IMR-90 (cell line): ENCODE data around the gene DIAPH1. TPM values are rescaled to one million over a fixed set of nuclear protein-coding genes. Genes with fewer than 3 reads are reported as not detected.

Experiments used
- ATAC-seq: fragments of 200-7000 bp; cut with Tn5 transposase; 2 replicates; pipeline ENCODE4 v1.9.1; 2020; ENCODE audit warnings: low read depth, mild to moderate bottlenecking, moderate library complexity
- BruUV-seq: library from RNA; stranded (reverse); fragments of 400-500 nt; replicated peaks from 2 replicates; lab custom pipeline; 2021; lab: Mats Ljungman, UMichigan
- CTCF ChIA-PET: fragments of 300-600 bp; formaldehyde crosslinking; extraction: SDS; loops from one replicate; lab custom pipeline; 2021; ENCODE audit warnings: antibody characterized with exemption; lab: Yijun Ruan, JAX
- POLR2A ChIA-PET: fragments of 300-600 bp; sonication (Branson Sonifier 250); formaldehyde crosslinking; loops from one replicate; lab custom pipeline; 2022; ENCODE audit warnings: antibody characterized with exemption; ENCODE audit not compliant: unreplicated experiment; lab: Charles Lee
- DNase-seq: peaks from one replicate; pipeline ENCODE4 v3.0.0; 2013
- H2AFZ ChIP-seq: replicated peaks from 2 replicates; pipeline ENCODE3; 2013; ENCODE audit warnings: low read length, mild to moderate bottlenecking; ENCODE audit not compliant: poor library complexity
- H2AK5ac ChIP-seq: 2 replicates; pipeline ENCODE4 v1.6.1; 2013; ENCODE audit warnings: low read depth, low read length, inconsistent platforms
- H2AK9ac ChIP-seq: replicated peaks from 2 replicates; pipeline ENCODE3; 2013; ENCODE audit warnings: mild to moderate bottlenecking, low read depth, low read length, moderate library complexity; ENCODE audit not compliant: poor library complexity
- H2BK120ac ChIP-seq: 2 replicates; pipeline ENCODE4 v1.6.1; 2013; ENCODE audit warnings: low read depth, low read length, inconsistent platforms
- H2BK15ac ChIP-seq: 3 replicates; pipeline ENCODE4 v1.6.1; 2013; ENCODE audit warnings: low read depth, low read length, inconsistent platforms
- H2BK20ac ChIP-seq: 2 replicates; pipeline ENCODE4 v1.6.1; 2013; ENCODE audit warnings: low read depth, mild to moderate bottlenecking, inconsistent platforms, low read length, moderate library complexity
- H2BK5ac ChIP-seq: 2 replicates; pipeline ENCODE4 v1.6.1; 2013; ENCODE audit warnings: mild to moderate bottlenecking, low read depth, low read length, inconsistent platforms; ENCODE audit not compliant: poor library complexity, severe bottlenecking
- H3K14ac ChIP-seq: replicated peaks from 2 replicates; pipeline ENCODE4 v1.6.1; 2013; ENCODE audit warnings: low read depth, low read length, inconsistent platforms
- H3K18ac ChIP-seq: 2 replicates; pipeline ENCODE4 v1.6.1; 2013; ENCODE audit warnings: low read depth, low read length, control low read depth
- H3K23ac ChIP-seq: 2 replicates; pipeline ENCODE4 v1.6.1; 2013; ENCODE audit warnings: low read depth, low read length, inconsistent platforms
- H3K27ac ChIP-seq: 2 replicates; pipeline ENCODE4 v1.5.1; 2013; ENCODE audit warnings: mild to moderate bottlenecking, control low read depth, low read length; ENCODE audit not compliant: insufficient read depth
- H3K27me3 ChIP-seq: 2 replicates; pipeline ENCODE4 v1.6.1; 2013; ENCODE audit warnings: low read length; ENCODE audit not compliant: control insufficient read depth, insufficient read depth
- H3K36me3 ChIP-seq: 2 replicates; pipeline ENCODE4 v1.6.1; 2013; ENCODE audit warnings: low read length, mixed read lengths; ENCODE audit not compliant: control insufficient read depth, insufficient read depth
- H3K4ac ChIP-seq: 2 replicates; pipeline ENCODE4 v1.6.1; 2013; ENCODE audit warnings: low read depth, low read length, inconsistent platforms
- H3K4me1 ChIP-seq: 2 replicates; pipeline ENCODE4 v1.6.1; 2013; ENCODE audit warnings: low read length, mixed read lengths; ENCODE audit not compliant: control insufficient read depth, insufficient read depth
- H3K4me2 ChIP-seq: 2 replicates; pipeline ENCODE4 v1.6.1; 2013; ENCODE audit warnings: low read depth, mild to moderate bottlenecking, control low read depth, low read length, moderate library complexity
- H3K4me3 ChIP-seq: 2 replicates; pipeline ENCODE4 v1.5.1; 2013; ENCODE audit warnings: low read depth, mild to moderate bottlenecking, control low read depth, low read length, moderate library complexity; ENCODE audit not compliant: insufficient read depth
- H3K56ac ChIP-seq: 2 replicates; pipeline ENCODE4 v1.6.1; 2013; ENCODE audit warnings: low read length, inconsistent platforms; ENCODE audit not compliant: insufficient read depth; ENCODE audit errors: extremely low read depth
- H3K79me1 ChIP-seq, 2 experiments: 2 replicates each; pipeline ENCODE4 v1.6.1; 2013; ENCODE audit warnings: low read length in 2 of 2, inconsistent platforms in 1 of 2, low read depth in 1 of 2
- H3K9ac ChIP-seq: 2 replicates; pipeline ENCODE4 v1.6.1; 2013; ENCODE audit warnings: low read depth, low read length, control low read depth
- H3K9me1 ChIP-seq: 2 replicates; pipeline ENCODE4 v1.6.1; 2013; ENCODE audit warnings: low read length, inconsistent platforms; ENCODE audit not compliant: insufficient read depth
- H3K9me3 ChIP-seq: 2 replicates; pipeline ENCODE4 v1.6.1; 2013; ENCODE audit warnings: low read length; ENCODE audit not compliant: control insufficient read depth, insufficient read depth
- H4K20me1 ChIP-seq: 2 replicates; pipeline ENCODE4 v1.6.1; 2013; ENCODE audit warnings: low read length, inconsistent platforms; ENCODE audit not compliant: insufficient read depth
- H4K5ac ChIP-seq: 2 replicates; pipeline ENCODE4 v1.6.1; 2013; ENCODE audit warnings: mild to moderate bottlenecking, low read depth, low read length, control low read depth
- H4K8ac ChIP-seq, 2 experiments: 2 replicates each; pipeline ENCODE4 v1.6.1; 2013; ENCODE audit warnings: low read depth in 2 of 2, low read length in 2 of 2, control low read depth in 1 of 2, inconsistent platforms in 1 of 2
- H4K91ac ChIP-seq: 2 replicates; pipeline ENCODE4 v1.6.1; 2013; ENCODE audit warnings: low read depth, low read length, inconsistent platforms; ENCODE audit not compliant: insufficient read depth
- BHLHE40 ChIP-seq: fragments of 150-350 bp; IDR thresholded peaks from 2 replicates; pipeline ENCODE4 v1.6.1; 2016; ENCODE audit warnings: mild to moderate bottlenecking, low read depth, low read length
- CEBPB ChIP-seq: IDR thresholded peaks from 2 replicates; pipeline ENCODE4 v1.6.1; 2012; ENCODE audit warnings: low read depth, low read length, improper control_type of control experiment
- CHD1 ChIP-seq: IDR thresholded peaks from 2 replicates; pipeline ENCODE4 v1.6.1; 2012; ENCODE audit warnings: low read depth, low read length, improper control_type of control experiment
- CTCF ChIP-seq: conservative IDR thresholded peaks from 2 replicates; pipeline ENCODE4 v1.5.1; 2012; ENCODE audit warnings: mild to moderate bottlenecking, low read depth, low read length, improper control_type of control experiment
- ELK1 ChIP-seq: fragments of 150-350 bp; IDR thresholded peaks from 2 replicates; pipeline ENCODE4 v1.6.1; 2016; ENCODE audit warnings: low read depth, mild to moderate bottlenecking, low read length, moderate library complexity, borderline replicate concordance
- FOS ChIP-seq: fragments of 150-350 bp; IDR thresholded peaks from 2 replicates; pipeline ENCODE4 v1.6.1; 2016; ENCODE audit warnings: low read depth, low read length
- MAFK ChIP-seq: IDR thresholded peaks from 2 replicates; pipeline ENCODE4 v1.6.1; 2012; ENCODE audit warnings: low read depth, low read length, improper control_type of control experiment
- MAZ ChIP-seq: IDR thresholded peaks from 2 replicates; pipeline ENCODE4 v1.6.1; 2012; ENCODE audit warnings: low read depth, mild to moderate bottlenecking, low read length, improper control_type of control experiment, moderate library complexity, borderline replicate concordance
- NFE2L2 ChIP-seq: fragments of 150-350 bp; IDR thresholded peaks from 2 replicates; pipeline ENCODE4 v1.6.1; 2016; ENCODE audit warnings: low read depth, mild to moderate bottlenecking, low read length
- POLR2A ChIP-seq: IDR thresholded peaks from 2 replicates; pipeline ENCODE4 v1.6.1; 2012; ENCODE audit warnings: mild to moderate bottlenecking, low read depth, low read length
- RCOR1 ChIP-seq: IDR thresholded peaks from 2 replicates; pipeline ENCODE4 v1.6.1; 2012; ENCODE audit warnings: mild to moderate bottlenecking, low read length, improper control_type of control experiment; ENCODE audit not compliant: insufficient replicate concordance
- RFX5 ChIP-seq: IDR thresholded peaks from 2 replicates; pipeline ENCODE4 v1.8.0; 2012; ENCODE audit warnings: low read depth, mild to moderate bottlenecking, low read length, moderate library complexity
- SMC3 ChIP-seq: fragments of 150-350 bp; IDR thresholded peaks from 2 replicates; pipeline ENCODE4 v1.6.1; 2016; ENCODE audit warnings: low read depth, mild to moderate bottlenecking, antibody characterized with exemption, low read length, moderate library complexity
- USF2 ChIP-seq: fragments of 150-350 bp; IDR thresholded peaks from 2 replicates; pipeline ENCODE4 v1.6.1; 2017; ENCODE audit warnings: mild to moderate bottlenecking, antibody characterized with exemption, low read length, low read depth
- WGBS, 2 experiments: methylation state at CpG; one replicate each; pipeline versions ENCODE4 v1.1.5 to v1.1.7; 2013; ENCODE audit warnings: missing lambda C conversion rate in 2 of 2; ENCODE audit not compliant: insufficient read length in 1 of 2; ENCODE audit errors: extremely low coverage in 2 of 2; 5-methylcytosine and 5-hydroxymethylcytosine counted together
- dilution Hi-C: fragments of 300-500 bp; cut with HindIII; formaldehyde crosslinking; loops from one replicate; pipeline ENCODE4 v1.14.3; 2018; ENCODE audit warnings: low sequenced_read_pairs; ENCODE audit not compliant: unreplicated experiment
- in situ Hi-C: fragments of 300-500 bp; cut with MboI; formaldehyde crosslinking; loops from 3 replicates; pipeline ENCODE4 v1.14.3; 2019; ENCODE audit warnings: low sequenced_read_pairs, inconsistent platforms, mixed read lengths
- intact Hi-C: fragments of 100-400 bp; cut with micrococcal nuclease; formaldehyde crosslinking; loops from 2 replicates; pipeline ENCODE4 v1.10.0; 2022
- polyA plus RNA-seq, 3 experiments: library from polyadenylated mRNA; depleted of rRNA; stranded (reverse); fragments of >200 nt; gene quantifications; 2 replicates each; pipeline ENCODE4 v1.2.3, GENCODE V29; 2012; ENCODE audit warnings: low replicate concordance in 1 of 3
- total RNA-seq: library from RNA; depleted of rRNA; stranded (reverse); fragments of >200 nt; gene quantifications from 2 replicates; pipeline ENCODE4 v1.2.3, GENCODE V29; 2012

Gene DIAPH1
- total and polyA plus RNA-seq, 2 of the 4 experiments (the other 2 are of a cell fraction): 12.0 to 37.4 TPM

GRCh38 chr5:141611289-141611688, 7.5 kb downstream of the DIAPH1 start:
- Histone ChIP-seq H3K4me3 (no peak overlapping the region), H2BK20ac (no peak overlapping the region), H2AK5ac (no peak overlapping the region), H3K36me3 (no peaks in the 10 kb centered on the region), H3K4me1 (no peaks in the 10 kb centered on the region), H3K14ac (no peak overlapping the region), H3K23ac (no peak overlapping the region), H2BK5ac (no peak overlapping the region), H2BK120ac (no peak overlapping the region), H3K9me1 (no peaks in the 10 kb centered on the region), H3K4ac (no peak overlapping the region), H3K4me2 (no peak overlapping the region), H4K8ac (no peak overlapping the region), H2AFZ (no peak overlapping the region), H4K5ac (no peak overlapping the region), H3K9ac (no peak overlapping the region), H3K79me1 (peaks cover 11 to 31% of the 10 kb centered on the region in 2 experiments; a peak in 3 of 4 replicates), H3K18ac (no peak overlapping the region), H2AK9ac (no peak overlapping the region), H2BK15ac (no peak overlapping the region), H4K91ac (no peak overlapping the region), H3K27ac (no peak overlapping the region), H3K27me3 (no peaks in the 10 kb centered on the region), H4K20me1 (0 out of 2 replicates have a peak, but pooled peaks cover under 1% of the 10 kb centered on the region), H3K56ac (no peak overlapping the region), H3K9me3 (no peaks in the 10 kb centered on the region)
- POLR2A ChIA-PET: no interaction called here
- WGBS, 2 experiments: no CpG with 5 or more reads among the region's 3 CpGs
- CTCF ChIA-PET: no interaction called here
- dilution Hi-C loops (no loop called here), intact Hi-C loops (no loop called here), in situ Hi-C loops (no loop called here)
- no TSS peak for BruUV-seq
- DNase-seq (no peak), ATAC-seq (peak; percentile 53; the same call in 1 of the 2 replicates)
- TF ChIP-seq BHLHE40 (no peak), SMC3 (no peak), POLR2A (no peak), USF2 (no peak), CEBPB (no peak), CTCF (no peak), NFE2L2 (no peak), MAZ (no peak), CHD1 (no peak), MAFK (no peak), ELK1 (no peak), RCOR1 (no peak), RFX5 (no peak), FOS (no peak)
